ENCODE measurements around the gene CPVL.

DNA sequence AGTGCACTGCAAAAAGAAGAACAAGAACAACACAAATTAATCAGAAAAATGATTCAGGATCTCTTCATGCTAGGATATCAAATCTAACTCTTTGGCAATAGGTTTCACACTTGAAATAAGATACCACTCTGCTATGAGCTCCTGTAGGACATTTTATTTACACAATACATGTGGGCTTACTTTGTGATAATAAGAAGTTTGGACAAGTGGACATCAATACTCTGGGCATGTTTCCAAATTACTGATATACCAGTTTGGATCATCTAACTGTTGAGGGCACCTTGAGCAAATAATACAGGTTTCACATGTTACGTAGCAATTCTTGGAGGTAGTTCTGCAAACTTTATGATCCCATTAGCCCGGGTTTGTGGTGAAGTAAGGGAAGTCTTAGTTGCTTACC lies 59.8 kb downstream of the CPVL start:
- TF ChIP-seq, protein P1, sequence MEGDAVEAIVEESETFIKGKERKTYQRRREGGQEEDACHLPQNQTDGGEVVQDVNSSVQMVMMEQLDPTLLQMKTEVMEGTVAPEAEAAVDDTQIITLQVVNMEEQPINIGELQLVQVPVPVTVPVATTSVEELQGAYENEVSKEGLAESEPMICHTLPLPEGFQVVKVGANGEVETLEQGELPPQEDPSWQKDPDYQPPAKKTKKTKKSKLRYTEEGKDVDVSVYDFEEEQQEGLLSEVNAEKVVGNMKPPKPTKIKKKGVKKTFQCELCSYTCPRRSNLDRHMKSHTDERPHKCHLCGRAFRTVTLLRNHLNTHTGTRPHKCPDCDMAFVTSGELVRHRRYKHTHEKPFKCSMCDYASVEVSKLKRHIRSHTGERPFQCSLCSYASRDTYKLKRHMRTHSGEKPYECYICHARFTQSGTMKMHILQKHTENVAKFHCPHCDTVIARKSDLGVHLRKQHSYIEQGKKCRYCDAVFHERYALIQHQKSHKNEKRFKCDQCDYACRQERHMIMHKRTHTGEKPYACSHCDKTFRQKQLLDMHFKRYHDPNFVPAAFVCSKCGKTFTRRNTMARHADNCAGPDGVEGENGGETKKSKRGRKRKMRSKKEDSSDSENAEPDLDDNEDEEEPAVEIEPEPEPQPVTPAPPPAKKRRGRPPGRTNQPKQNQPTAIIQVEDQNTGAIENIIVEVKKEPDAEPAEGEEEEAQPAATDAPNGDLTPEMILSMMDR (IDR thresholded peaks at IDR 0.05): no peak
- no peak for TF ChIP-seq POLR2A (IDR thresholded peaks at IDR 0.05)

Measured in body of pancreas (tissue), 4 donors.